CD4-positive, CD25-positive, alpha-beta regulatory T cell (primary cell): ENCODE results near the gene STAG1. TPM values are rescaled to one million over a fixed set of nuclear protein-coding genes. Genes with fewer than 3 reads are reported as not detected.

Experiments
- ATAC-seq, 2 donors: fragments of 150-1000 bp; cut with Tn5 transposase; one replicate each; pipeline ENCODE4 v1.10.0; 2021; ENCODE audit warnings: low read depth in 2 of 2, moderate number of reproducible peaks in 2 of 2, moderate library complexity in 1 of 2
- DNase-seq, 3 donors: peaks; one replicate each; pipeline versions ENCODE4 v3.0.0 to v3.0.0-alpha.2; 2012 to 2022; ENCODE audit warnings: mixed read lengths in 1 of 3
- H3K27ac ChIP-seq: one replicate; pipeline ENCODE4 v1.7.0; 2013; ENCODE audit warnings: mild to moderate bottlenecking, low read length; ENCODE audit not compliant: insufficient read depth, poor library complexity, severe bottlenecking
- H3K27me3 ChIP-seq: one replicate; pipeline ENCODE4 v1.7.0; 2013; ENCODE audit warnings: low read length; ENCODE audit not compliant: control insufficient read depth, insufficient read depth
- H3K36me3 ChIP-seq: one replicate; pipeline ENCODE4 v1.7.0; 2013; ENCODE audit warnings: mild to moderate bottlenecking, low read length, moderate library complexity; ENCODE audit not compliant: control insufficient read depth, insufficient read depth
- H3K4me1 ChIP-seq: 2 replicates; pipeline ENCODE4 v1.7.0; 2013; ENCODE audit warnings: mild to moderate bottlenecking, low read length; ENCODE audit not compliant: insufficient read depth, control insufficient read depth, poor library complexity, severe bottlenecking
- H3K4me3 ChIP-seq: one replicate; pipeline ENCODE4 v1.7.0; 2013; ENCODE audit warnings: low read depth, mild to moderate bottlenecking, low read length, moderate library complexity
- H3K9me3 ChIP-seq, 2 experiments: 1 replicate in 1 of 2; 2 replicates in 1 of 2; pipeline ENCODE4 v1.7.0; 2013; ENCODE audit warnings: low read length in 2 of 2, mild to moderate bottlenecking in 1 of 2, moderate library complexity in 1 of 2; ENCODE audit not compliant: control insufficient read depth in 2 of 2
- H3K27ac Mint-ChIP-seq, 3 donors: one replicate each; pipeline ENCODE4 v1.8.0; 2020 to 2022; ENCODE audit warnings: mild to moderate bottlenecking in 3 of 3, mixed read lengths in 3 of 3, moderate library complexity in 2 of 3
- H3K27me3 Mint-ChIP-seq: one replicate; pipeline ENCODE4 v1.8.0; 2022; ENCODE audit warnings: mild to moderate bottlenecking, mixed read lengths
- H3K36me3 Mint-ChIP-seq: one replicate; pipeline ENCODE4 v1.8.0; 2020; ENCODE audit warnings: mixed read lengths
- H3K4me1 Mint-ChIP-seq, 4 donors: one replicate each; pipeline ENCODE4 v1.8.0; 2020 to 2022; ENCODE audit warnings: mixed read lengths in 4 of 4, mild to moderate bottlenecking in 1 of 4
- H3K4me3 Mint-ChIP-seq, 4 donors: one replicate each; pipeline ENCODE4 v1.8.0; 2020 to 2022; ENCODE audit warnings: mild to moderate bottlenecking in 4 of 4, mixed read lengths in 4 of 4, moderate library complexity in 3 of 4
- H3K9me3 Mint-ChIP-seq, 7 donors: one replicate each; pipeline ENCODE4 v1.8.0; 2020 to 2022; ENCODE audit warnings: mixed read lengths in 7 of 7, mild to moderate bottlenecking in 3 of 7, moderate library complexity in 2 of 7
- polyA plus RNA-seq, 4 donors: library from polyadenylated mRNA; unstranded; fragments of 300-500 nt; fragmentation: Illumina TruSeq; gene quantifications; one replicate each; pipeline ENCODE4 v1.2.3, GENCODE V29; 2021
- total RNA-seq: library from RNA; stranded (reverse); gene quantifications from one replicate; pipeline ENCODE4 v1.2.3, GENCODE V29; 2022

The STAG1 gene
- total and polyA plus RNA-seq, 5 donors from 2014 or later: 16.0 to 58.6 (median 21.3) TPM

DNA sequence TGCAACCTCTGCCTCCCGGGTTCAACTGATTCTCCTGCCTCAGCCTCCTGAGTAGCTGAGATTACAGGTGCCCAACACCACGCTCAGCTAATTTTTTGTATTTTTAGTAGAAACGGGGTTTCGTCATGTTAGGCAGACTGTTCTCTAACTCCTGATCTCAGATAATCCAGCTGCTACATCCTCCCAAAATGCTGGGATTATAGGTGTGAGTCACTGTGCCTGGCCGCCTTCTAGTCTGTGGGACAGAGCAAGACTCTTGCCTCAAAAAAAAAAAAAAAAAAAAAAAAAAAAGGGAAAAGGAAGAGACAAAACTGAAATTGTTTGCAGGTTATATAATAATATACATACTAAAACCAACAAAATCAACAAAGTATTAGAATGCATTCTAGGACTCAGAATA lies 286.9 kb downstream of the STAG1 start:
- Histone ChIP-seq H3K27ac (no peak overlapping the region), H3K27me3 (no peaks in the 10 kb centered on the region), H3K4me3 (no peak overlapping the region), H3K36me3 (peaks cover 17% of the 10 kb centered on the region), H3K9me3 (no peaks in the 10 kb centered on the region), H3K4me1 (no peaks in the 10 kb centered on the region)
- peaks cover 2 to 12% (median 6%) of the 10 kb centered on the region in 7 donors for H3K9me3 Mint-ChIP-seq
- no peak overlapping the region for H3K4me3 Mint-ChIP-seq
- peaks cover 56% of the 10 kb centered on the region for H3K36me3 Mint-ChIP-seq
- H3K27ac Mint-ChIP-seq: no peak overlapping the region
- DNase-seq (no peak), ATAC-seq (no peak)
- H3K4me1 Mint-ChIP-seq: peaks cover 0 to 14% (median 7%) of the 10 kb centered on the region in 4 donors
- H3K27me3 Mint-ChIP-seq: no peaks in the 10 kb centered on the region

DNA sequence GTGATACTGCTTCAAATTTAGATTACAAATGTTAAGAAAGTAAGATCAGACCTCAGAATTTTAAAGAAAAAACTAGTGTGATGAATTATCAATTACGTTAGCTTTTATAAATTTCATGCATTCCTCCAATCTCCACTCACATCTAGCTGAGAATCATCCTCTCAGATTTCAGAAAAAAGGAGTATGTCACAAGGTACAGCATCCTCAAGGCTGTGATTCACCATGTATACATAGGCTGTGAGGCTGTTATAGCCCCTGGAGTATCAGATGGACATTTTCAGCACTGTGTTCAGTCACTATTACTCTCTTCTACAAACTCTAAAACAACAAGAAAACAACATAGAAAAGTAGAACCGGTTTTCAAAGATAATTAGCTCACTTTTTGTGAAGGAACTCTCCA lies 287.7 kb downstream of the STAG1 start:
- no peaks in the 10 kb centered on the region for H3K27me3 ChIP-seq
- Mint-ChIP-seq H3K27ac (no peak overlapping the region), H3K36me3 (peaks cover 58% of the 10 kb centered on the region), H3K4me1 (peaks cover 0 to 19% (median 7%) of the 10 kb centered on the region in 4 donors), H3K9me3 (peaks cover 0 to 17% (median 6%) of the 10 kb centered on the region in 7 donors), H3K27me3 (no peaks in the 10 kb centered on the region), H3K4me3 (no peak overlapping the region)
- no peaks in the 10 kb centered on the region for H3K4me1 ChIP-seq
- DNase-seq (no peak), ATAC-seq (no peak)
- no peak overlapping the region for H3K4me3 ChIP-seq
- H3K36me3 ChIP-seq: peaks cover 17% of the 10 kb centered on the region
- H3K27ac ChIP-seq: no peak overlapping the region
- no peaks in the 10 kb centered on the region for H3K9me3 ChIP-seq

DNA sequence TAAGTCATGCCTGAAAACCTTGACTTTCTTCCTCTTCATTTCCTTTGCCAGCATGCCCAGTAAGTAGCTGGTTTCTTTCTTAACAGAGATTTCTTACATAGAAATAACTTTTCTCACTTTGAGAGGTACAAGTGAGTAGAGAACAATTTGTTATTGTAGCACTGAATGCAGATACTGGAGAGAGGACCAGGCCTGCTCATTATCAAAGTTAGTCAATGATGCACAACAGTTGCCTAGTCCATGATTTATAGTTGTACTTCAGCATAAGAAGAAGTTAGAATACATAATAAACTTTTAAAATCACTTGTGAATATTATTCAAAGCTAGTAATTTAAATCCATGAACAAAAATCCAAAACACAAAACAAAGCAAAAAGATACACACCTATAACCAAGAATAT lies 289.0 kb downstream of the STAG1 start:
- H3K9me3 Mint-ChIP-seq: peaks cover 0 to 20% (median 8%) of the 10 kb centered on the region in 7 donors
- Histone ChIP-seq H3K4me1 (no peaks in the 10 kb centered on the region), H3K9me3 (peaks cover 4 to 5% of the 10 kb centered on the region in 2 experiments), H3K27me3 (no peaks in the 10 kb centered on the region), H3K4me3 (no peak overlapping the region), H3K36me3 (peaks cover 19% of the 10 kb centered on the region), H3K27ac (no peak overlapping the region)
- H3K27ac Mint-ChIP-seq: no peak overlapping the region
- no peak overlapping the region for H3K4me3 Mint-ChIP-seq
- peaks cover 0 to 20% (median 7%) of the 10 kb centered on the region in 4 donors for H3K4me1 Mint-ChIP-seq
- DNase-seq (no peak), ATAC-seq (no peak)
- no peaks in the 10 kb centered on the region for H3K27me3 Mint-ChIP-seq
- H3K36me3 Mint-ChIP-seq: peaks cover 64% of the 10 kb centered on the region

DNA sequence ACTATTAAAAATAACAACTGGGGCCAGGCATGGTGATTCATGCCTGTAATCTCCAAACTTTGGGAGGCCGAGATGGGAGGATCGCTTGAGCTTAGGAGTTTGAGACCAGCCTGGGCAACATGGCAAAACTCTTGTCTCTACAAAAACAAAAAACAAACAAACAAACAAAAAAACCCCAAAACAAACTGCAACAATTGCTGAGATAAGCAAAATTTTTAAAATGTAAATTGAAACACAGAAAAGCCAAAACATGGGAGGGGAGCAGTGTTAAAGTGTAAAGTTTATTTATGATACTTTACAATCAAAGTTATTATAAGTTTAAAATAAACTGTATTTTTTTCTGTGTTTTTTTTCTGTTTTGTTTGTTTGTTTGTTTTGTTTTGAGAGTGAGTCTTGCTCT lies 294.4 kb downstream of the STAG1 start:
- Mint-ChIP-seq H3K4me1 (peaks cover 0 to 16% (median 2%) of the 10 kb centered on the region in 4 donors), H3K4me3 (peak overlapping the region in 1 of 4 donors; percentile 38)

DNA sequence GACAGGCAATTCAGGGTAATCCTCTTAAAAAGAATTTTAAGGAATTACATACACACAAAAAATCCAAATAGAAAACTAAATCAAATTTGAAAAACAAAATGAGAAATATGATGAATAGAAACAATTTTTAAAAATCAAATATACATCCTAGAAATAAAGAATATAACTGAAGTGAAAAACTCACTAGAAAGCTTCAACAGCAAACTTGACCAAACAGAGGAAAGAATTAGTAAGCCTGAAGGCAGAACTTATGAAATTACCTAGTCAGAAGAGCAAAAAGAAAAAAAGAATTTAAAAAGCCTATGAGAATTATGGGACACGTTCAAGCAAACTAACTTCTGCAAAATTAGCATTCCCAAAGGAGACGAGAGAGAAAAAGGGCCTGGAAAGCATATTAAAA lies 296.0 kb downstream of the STAG1 start:
- Histone ChIP-seq H3K4me1 (no peaks in the 10 kb centered on the region), H3K36me3 (peaks cover 36% of the 10 kb centered on the region), H3K4me3 (no peak overlapping the region), H3K27ac (no peak overlapping the region), H3K9me3 (peaks cover 21 to 34% of the 10 kb centered on the region in 2 experiments), H3K27me3 (no peaks in the 10 kb centered on the region)
- Mint-ChIP-seq H3K36me3 (peaks cover 60% of the 10 kb centered on the region), H3K4me1 (peaks cover 0 to 16% (median 3%) of the 10 kb centered on the region in 4 donors), H3K27ac (no peak overlapping the region), H3K27me3 (no peaks in the 10 kb centered on the region), H3K9me3 (peaks cover 0 to 35% (median 10%) of the 10 kb centered on the region in 7 donors), H3K4me3 (no peak overlapping the region)
- DNase-seq (no peak), ATAC-seq (no peak)

More for the DNA sequence above, 294.4 kb downstream of the STAG1 start:
- Histone ChIP-seq H3K27me3 (no peaks in the 10 kb centered on the region), H3K9me3 (peaks cover 21 to 34% of the 10 kb centered on the region in 2 experiments), H3K4me3 (no peak overlapping the region), H3K4me1 (no peaks in the 10 kb centered on the region), H3K27ac (no peak overlapping the region), H3K36me3 (peaks cover 37% of the 10 kb centered on the region)
- no peak for ATAC-seq
- no peaks in the 10 kb centered on the region for H3K27me3 Mint-ChIP-seq
- H3K27ac Mint-ChIP-seq: no peak overlapping the region
- DNase-seq: no peak
- peaks cover 69% of the 10 kb centered on the region for H3K36me3 Mint-ChIP-seq
- peaks cover 0 to 38% (median 11%) of the 10 kb centered on the region in 7 donors for H3K9me3 Mint-ChIP-seq

DNA sequence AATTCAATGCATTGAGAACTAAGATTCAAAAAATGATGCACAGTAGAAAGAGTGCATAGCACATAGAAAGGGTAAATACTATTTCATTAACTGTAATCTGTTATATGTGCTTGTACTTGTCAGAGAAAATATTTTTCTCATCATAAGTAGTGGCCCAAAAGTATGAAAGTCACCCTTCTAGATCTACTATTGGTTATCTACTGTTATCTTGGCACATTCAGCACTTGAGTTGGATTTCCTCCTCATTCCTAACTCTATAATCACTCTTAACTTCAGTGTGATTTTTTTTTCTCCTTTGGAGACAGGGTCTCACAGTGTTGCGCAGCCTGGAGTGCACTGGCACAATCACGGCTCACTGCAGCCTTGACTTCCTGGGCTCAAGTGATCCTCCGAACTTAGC lies 307.6 kb downstream of the STAG1 start:
- DNase-seq: no peak
- Histone ChIP-seq H3K4me3 (no peak overlapping the region), H3K27ac (no peak overlapping the region), H3K36me3 (peaks cover 23% of the 10 kb centered on the region), H3K9me3 (no peaks in the 10 kb centered on the region), H3K4me1 (no peaks in the 10 kb centered on the region), H3K27me3 (no peaks in the 10 kb centered on the region)
- peaks cover 5% of the 10 kb centered on the region for H3K27me3 Mint-ChIP-seq
- H3K27ac Mint-ChIP-seq: peak overlapping the region in 1 of 3 donors; percentile 38
- H3K4me1 Mint-ChIP-seq: peaks cover 0 to 9% (median 2%) of the 10 kb centered on the region in 4 donors
- H3K9me3 Mint-ChIP-seq: no peaks in the 10 kb centered on the region
- peaks cover 18% of the 10 kb centered on the region for H3K36me3 Mint-ChIP-seq
- no peak for ATAC-seq
- no peak overlapping the region for H3K4me3 Mint-ChIP-seq

DNA sequence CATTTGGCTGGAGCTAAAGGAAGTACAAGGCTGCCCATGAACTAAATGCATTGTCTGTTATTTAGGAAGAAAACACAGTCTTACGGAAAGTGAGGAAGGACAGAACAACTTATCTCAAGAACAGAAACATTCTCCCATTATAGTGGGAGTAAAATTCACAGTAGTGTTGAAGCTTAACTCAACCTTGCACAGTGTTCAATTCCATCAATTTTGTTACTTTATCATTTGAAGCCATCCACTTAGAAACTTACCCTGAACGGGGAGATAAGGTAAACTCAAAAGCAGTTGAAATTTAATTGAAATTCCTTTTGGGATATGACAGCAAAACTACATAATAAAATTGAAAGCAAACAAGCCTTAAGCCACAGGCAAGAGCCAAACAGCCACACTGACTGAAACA lies 315.1 kb downstream of the STAG1 start:
- Mint-ChIP-seq H3K4me1 (peaks cover 0 to 21% (median 7%) of the 10 kb centered on the region in 4 donors), H3K27ac (no peak overlapping the region), H3K4me3 (no peak overlapping the region), H3K27me3 (no peaks in the 10 kb centered on the region), H3K9me3 (no peaks in the 10 kb centered on the region), H3K36me3 (peaks cover 26% of the 10 kb centered on the region)
- H3K36me3 ChIP-seq: peaks cover 15% of the 10 kb centered on the region
- H3K4me3 ChIP-seq: no peak overlapping the region
- H3K27ac ChIP-seq: no peak overlapping the region
- H3K9me3 ChIP-seq: no peaks in the 10 kb centered on the region
- no peaks in the 10 kb centered on the region for H3K27me3 ChIP-seq
- ATAC-seq: no peak
- DNase-seq: no peak
- H3K4me1 ChIP-seq: no peaks in the 10 kb centered on the region

DNA sequence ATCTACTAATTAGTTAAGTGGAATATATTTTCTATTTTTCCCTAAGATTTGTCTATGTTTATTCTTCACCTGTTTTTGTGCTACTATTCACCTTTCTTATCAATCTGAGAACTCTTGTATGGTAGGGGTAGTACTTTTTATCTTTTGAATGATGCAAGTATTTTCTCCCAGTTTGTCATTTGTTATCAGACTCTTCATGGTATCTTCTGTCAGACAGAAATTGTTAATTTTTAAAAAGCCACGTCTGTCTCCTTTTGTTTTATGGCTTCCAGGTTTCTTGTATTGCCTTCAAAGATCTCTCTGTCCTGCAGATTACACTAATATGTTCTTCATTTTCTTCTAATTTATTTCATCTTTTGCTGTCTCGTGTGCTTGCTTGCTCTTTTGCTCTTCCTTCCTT lies 317.7 kb downstream of the STAG1 start:
- Histone ChIP-seq H3K36me3 (peaks cover 8% of the 10 kb centered on the region), H3K9me3 (no peaks in the 10 kb centered on the region), H3K27me3 (no peaks in the 10 kb centered on the region), H3K27ac (no peak overlapping the region), H3K4me1 (no peaks in the 10 kb centered on the region), H3K4me3 (no peak overlapping the region)
- DNase-seq (no peak), ATAC-seq (no peak)
- H3K36me3 Mint-ChIP-seq: peaks cover 24% of the 10 kb centered on the region
- no peaks in the 10 kb centered on the region for H3K27me3 Mint-ChIP-seq
- H3K9me3 Mint-ChIP-seq: no peaks in the 10 kb centered on the region
- no peak overlapping the region for H3K4me3 Mint-ChIP-seq
- no peak overlapping the region for H3K27ac Mint-ChIP-seq
- peaks cover 0 to 25% (median 7%) of the 10 kb centered on the region in 4 donors for H3K4me1 Mint-ChIP-seq
